Measurements from ENCODE around the gene PRCD.

DNA sequence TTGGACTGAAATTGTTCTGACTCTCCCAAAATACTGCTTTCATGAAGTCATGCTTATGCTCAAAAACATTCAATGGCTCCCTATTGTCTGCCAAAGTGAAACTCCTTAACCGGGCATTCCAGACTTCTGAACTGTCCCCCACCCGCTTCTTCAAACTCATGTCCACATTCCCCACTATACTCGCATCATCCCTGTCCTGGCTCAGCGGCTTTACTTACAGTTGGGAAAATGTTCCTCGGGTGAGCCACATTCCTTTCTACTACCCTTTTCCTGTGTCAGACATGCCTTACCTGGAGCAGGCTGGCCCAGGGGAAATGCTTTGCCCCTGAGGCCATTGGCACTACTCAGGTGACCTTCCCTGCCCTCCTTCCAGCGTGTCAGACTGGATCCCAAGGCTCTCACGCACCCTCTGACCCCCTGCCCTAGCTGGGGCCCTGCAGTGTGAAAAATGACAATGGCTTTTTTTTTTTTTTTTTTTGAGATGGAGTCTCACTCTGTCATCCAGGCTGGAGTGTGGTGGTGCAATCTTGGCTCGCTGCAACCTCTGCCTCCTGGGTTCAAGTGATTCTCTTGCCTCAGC lies 7.7 kb upstream of the PRCD start:
- no peak for TF ChIP-seq POLR2AphosphoS5 (IDR thresholded peaks at IDR 0.05)
- no peak for TF ChIP-seq CTCF (IDR thresholded peaks at IDR 0.05)
- TF ChIP-seq POLR2A (IDR thresholded peaks at IDR 0.05), result no peak
